VCaP (cell line): ENCODE data around the gene IGFBP5.

Source experiments
- H3K27ac ChIP-seq: fragments of 450-650 bp; 2 replicates; pipeline ENCODE4 v1.5.1; 2017
- TF ChIP-seq, protein P1 (sequence below): fragments of 450-650 bp; conservative IDR thresholded peaks from 2 replicates; pipeline ENCODE4 v1.5.1; 2017; ENCODE audit warnings: mild to moderate bottlenecking, moderate library complexity

Gene IGFBP5

GRCh38 chr2:216653093-216653799 lies 42.1 kb downstream of the IGFBP5 start:
- H3K27ac ChIP-seq = no peak overlapping the region
- TF ChIP-seq, protein P1, sequence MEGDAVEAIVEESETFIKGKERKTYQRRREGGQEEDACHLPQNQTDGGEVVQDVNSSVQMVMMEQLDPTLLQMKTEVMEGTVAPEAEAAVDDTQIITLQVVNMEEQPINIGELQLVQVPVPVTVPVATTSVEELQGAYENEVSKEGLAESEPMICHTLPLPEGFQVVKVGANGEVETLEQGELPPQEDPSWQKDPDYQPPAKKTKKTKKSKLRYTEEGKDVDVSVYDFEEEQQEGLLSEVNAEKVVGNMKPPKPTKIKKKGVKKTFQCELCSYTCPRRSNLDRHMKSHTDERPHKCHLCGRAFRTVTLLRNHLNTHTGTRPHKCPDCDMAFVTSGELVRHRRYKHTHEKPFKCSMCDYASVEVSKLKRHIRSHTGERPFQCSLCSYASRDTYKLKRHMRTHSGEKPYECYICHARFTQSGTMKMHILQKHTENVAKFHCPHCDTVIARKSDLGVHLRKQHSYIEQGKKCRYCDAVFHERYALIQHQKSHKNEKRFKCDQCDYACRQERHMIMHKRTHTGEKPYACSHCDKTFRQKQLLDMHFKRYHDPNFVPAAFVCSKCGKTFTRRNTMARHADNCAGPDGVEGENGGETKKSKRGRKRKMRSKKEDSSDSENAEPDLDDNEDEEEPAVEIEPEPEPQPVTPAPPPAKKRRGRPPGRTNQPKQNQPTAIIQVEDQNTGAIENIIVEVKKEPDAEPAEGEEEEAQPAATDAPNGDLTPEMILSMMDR = no peak

- H3K27ac ChIP-seq = no peak overlapping the region
- TF ChIP-seq, protein P1 = no peak
These were observed 42.8 kb downstream of the IGFBP5 start for GRCh38 chr2:216652566-216652965.

DNA sequence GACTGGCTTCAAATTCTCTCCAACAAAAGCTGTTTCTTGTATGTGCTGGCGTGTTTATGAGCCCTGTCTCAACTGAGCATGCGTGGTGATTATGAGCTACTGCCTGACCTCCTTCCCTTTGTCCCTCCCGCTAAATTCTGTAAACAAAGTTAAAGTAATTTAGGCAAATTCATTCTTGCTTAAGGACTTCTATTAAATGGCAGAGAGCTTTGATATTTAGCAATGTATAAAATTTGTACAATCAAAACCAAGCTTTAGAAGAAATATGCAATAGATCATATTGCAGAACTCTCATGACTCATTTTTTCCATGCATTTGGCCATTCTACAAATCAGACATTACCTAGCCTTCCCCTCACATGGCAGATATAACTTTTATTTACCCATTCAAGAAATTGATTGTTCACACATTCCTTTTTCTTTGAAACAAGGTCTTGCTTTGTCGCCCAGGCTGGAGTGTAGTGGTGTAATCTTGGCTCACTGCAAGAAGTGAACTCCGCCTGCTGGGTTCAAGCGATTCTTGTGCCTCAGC lies 43.9 kb downstream of the IGFBP5 start:
- TF ChIP-seq, protein P1 = no peak
- H3K27ac ChIP-seq = no peak overlapping the region

- no peak overlapping the region for H3K27ac ChIP-seq
- TF ChIP-seq, protein P1 = no peak
These were observed 44.6 kb downstream of the IGFBP5 start for GRCh38 chr2:216650626-216651257.

- no peak overlapping the region for H3K27ac ChIP-seq
- TF ChIP-seq, protein P1 = no peak
These were observed 45.8 kb downstream of the IGFBP5 start for GRCh38 chr2:216649574-216649973.

DNA sequence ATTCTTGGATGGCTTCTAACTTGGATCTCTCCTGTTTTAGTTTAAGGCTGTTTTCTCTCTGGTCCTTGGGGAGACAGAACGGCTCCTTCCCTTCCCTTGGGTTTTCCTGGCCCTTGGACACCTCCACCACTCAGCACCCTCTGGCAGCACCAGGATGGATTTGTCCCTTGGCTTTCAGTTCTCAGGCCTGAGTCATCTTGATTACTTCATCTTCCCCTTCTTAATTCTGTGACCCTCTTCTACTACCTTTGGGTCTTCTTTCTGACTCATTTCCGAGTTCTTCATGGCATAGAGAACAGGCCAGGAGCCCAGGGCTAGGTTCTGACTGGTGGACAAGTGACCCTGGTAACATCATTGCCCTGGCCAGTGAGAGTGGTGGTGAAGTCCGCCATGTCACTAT lies 47.2 kb downstream of the IGFBP5 start:
- H3K27ac ChIP-seq = no peak overlapping the region
- TF ChIP-seq, protein P1 = no peak

DNA sequence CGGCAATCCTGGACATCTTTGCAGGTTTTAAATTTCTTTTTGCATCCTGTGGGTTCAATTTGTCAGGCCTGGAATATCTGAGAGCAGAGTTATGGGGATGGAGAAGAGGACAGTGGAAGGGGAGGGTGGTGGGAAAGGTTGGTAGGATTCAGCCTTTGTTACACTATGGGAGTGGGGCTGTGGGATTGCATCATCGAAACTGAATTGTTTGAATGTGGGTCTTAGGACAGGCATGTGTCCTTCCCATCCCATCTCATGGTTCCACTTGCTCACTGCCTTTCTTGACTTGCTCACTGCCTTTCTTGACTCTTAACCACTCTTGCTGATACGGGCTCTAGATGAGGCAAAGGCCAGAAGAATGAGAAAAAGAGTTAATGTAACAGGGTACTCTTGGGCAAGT lies 49.2 kb downstream of the IGFBP5 start:
- H3K27ac ChIP-seq = no peak overlapping the region
- TF ChIP-seq, protein P1 = no peak
